Lower leg skin (tissue), 4 donors: ENCODE data around the gene ZNF529. TPM values are rescaled to one million over a fixed set of nuclear protein-coding genes. Genes with fewer than 3 reads are reported as not detected.

ENCODE experiments used
- DNase-seq, 2 donors: peaks; one replicate each; pipeline ENCODE4 v3.0.0-alpha.2; 2019; ENCODE audit warnings: low spot score in 2 of 2
- H3K4me3 ChIP-seq: fragments of 200-600 bp; sonication (generic); 2 replicates; pipeline ENCODE4 v1.5.1; 2017; ENCODE audit warnings: mild to moderate bottlenecking, low read depth; ENCODE audit not compliant: poor library complexity, severe bottlenecking
- CTCF ChIP-seq, 3 donors: fragments of 450-650 bp; IDR thresholded peaks; one replicate each; pipeline ENCODE4 v1.5.1; 2016; ENCODE audit warnings: antibody characterized with exemption in 3 of 3, mild to moderate bottlenecking in 3 of 3, moderate library complexity in 2 of 3
- POLR2A ChIP-seq, 2 donors: fragments of 450-650 bp; IDR thresholded peaks; one replicate each; pipeline ENCODE4 v1.6.1; 2016 to 2017; ENCODE audit warnings: antibody characterized with exemption in 2 of 2, mild to moderate bottlenecking in 1 of 2, moderate library complexity in 1 of 2
- WGBS, 2 donors: methylation state at CpG; one replicate each; pipeline ENCODE4 v1.1.5; 2018; 5-methylcytosine and 5-hydroxymethylcytosine counted together
- intact Hi-C: fragments of 100-400 bp; cut with DNase I; formaldehyde crosslinking; loops from one replicate; pipeline ENCODE4 v1.15.0; 2023; ENCODE audit warnings: low total_unique reads
- total RNA-seq, 4 donors: library from RNA; depleted of rRNA; stranded (reverse); fragments of >200 nt; gene quantifications; one replicate each; pipeline ENCODE4 v1.1.0, GENCODE V29; 2016

Gene ZNF529
- total RNA-seq, 4 donors from 2014 or later: 3.9 to 7.8 (median 6.7) TPM

GRCh38 chr19:36497001-36497400, 76.1 kb downstream of the ZNF529 start:
- WGBS, 2 donors: 92 to 93% methylated on average over 17 of the region's 17 CpGs
- no peak overlapping the region for H3K4me3 ChIP-seq
- no peak for TF ChIP-seq POLR2A (IDR thresholded peaks at IDR 0.05)
- no peak for TF ChIP-seq CTCF (IDR thresholded peaks at IDR 0.05)
- no peak for DNase-seq
- intact Hi-C loops: no loop called here

Other genes with a start within 250 kb of the ZNF529 start
- 1 to 10 TPM; 3.6 to 8.1 (median 4.2) TPM for gene ZFP14, start 194.1 kb downstream of the ZNF529 start, total RNA-seq
- gene ZFP82, start 154.6 kb downstream of the ZNF529 start, total RNA-seq: 1 to 10 TPM; 1.1 to 4.1 (median 1.5) TPM
- gene ZNF566, start 83.7 kb downstream of the ZNF529 start, total RNA-seq: 10 to 100 TPM in 1 of 4 donors, 1 to 10 TPM in 3; 4.8 to 10.2 (median 5.7) TPM
- 1 to 10 TPM; 5.4 to 8.7 (median 7.1) TPM for gene ZNF260, start 45.0 kb downstream of the ZNF529 start, total RNA-seq
- gene ZNF382, start 32.0 kb upstream of the ZNF529 start, total RNA-seq: 1 to 10 TPM in 3 of 4 donors, under 1 TPM in 1; 0.95 to 3.3 (median 1.2) TPM
- 10 to 100 TPM in 1 of 4 donors, 1 to 10 TPM in 3; 5.9 to 19.3 (median 7.9) TPM for gene ZNF461, start 93.5 kb upstream of the ZNF529 start, total RNA-seq
- gene ZNF567, start 114.3 kb upstream of the ZNF529 start, total RNA-seq: 1 to 10 TPM; 6.3 to 9.6 (median 7.7) TPM
- gene ZNF850, start 199.5 kb upstream of the ZNF529 start, total RNA-seq: 1 to 10 TPM; 1.0 to 2.2 (median 1.5) TPM